GM18907 (cell line): ENCODE data around the gene LDHB.
"Not testable (repeated sequence)": the region's sequence is repeated elsewhere in the genome, so short reads cannot be mapped to it uniquely, and the experiment has no call there.

Experiments
- ATAC-seq: cut with Tn5 transposase; IDR thresholded peaks from one replicate; pipeline ENCODE4 v1.9.1; 2021; ENCODE audit warnings: mild to moderate bottlenecking, moderate library complexity; ENCODE audit not compliant: unreplicated experiment

LDHB gene

GRCh38 chr12:21662122-21662792 is 4.6 kb upstream of the LDHB start:
- no peak for ATAC-seq

- ATAC-seq = not testable (repeated sequence)
Measured at GRCh38 chr12:21661396-21662093, 3.9 kb upstream of the LDHB start.

GRCh38 chr12:21659383-21659782 is 1.7 kb upstream of the LDHB start:
- ATAC-seq = no peak

GRCh38 chr12:21656905-21657325 is 727 bp downstream of the LDHB start:
- ATAC-seq = peak; percentile 38

- no peak for ATAC-seq
Measured at GRCh38 chr12:21655591-21655990, 2.1 kb downstream of the LDHB start.

GRCh38 chr12:21651821-21652220 is 5.8 kb downstream of the LDHB start:
- ATAC-seq = no peak

GRCh38 chr12:21650997-21651396 is 6.6 kb downstream of the LDHB start:
- ATAC-seq = no peak

GRCh38 chr12:21649034-21649433 is 8.6 kb downstream of the LDHB start:
- no peak for ATAC-seq

- no peak for ATAC-seq
Measured at GRCh38 chr12:21648378-21648777, 9.3 kb downstream of the LDHB start.

- no peak for ATAC-seq
Measured at GRCh38 chr12:21647179-21647578, 10.5 kb downstream of the LDHB start.

- not testable (repeated sequence) for ATAC-seq
Measured at GRCh38 chr12:21645041-21645500, 12.6 kb downstream of the LDHB start.

GRCh38 chr12:21644516-21644915 is 13.1 kb downstream of the LDHB start:
- no peak for ATAC-seq

- no peak for ATAC-seq
Measured at GRCh38 chr12:21643758-21644157, 13.9 kb downstream of the LDHB start.

GRCh38 chr12:21642707-21643389 is 14.8 kb downstream of the LDHB start:
- ATAC-seq = no peak

GRCh38 chr12:21638054-21638891 is 19.4 kb downstream of the LDHB start:
- no peak for ATAC-seq

- ATAC-seq = no peak
Measured at GRCh38 chr12:21634245-21634644, 23.4 kb downstream of the LDHB start.

- ATAC-seq = peak; percentile 50
Measured at GRCh38 chr12:21631367-21631766, 26.3 kb downstream of the LDHB start.

- no peak for ATAC-seq
Measured at GRCh38 chr12:21627924-21628323, 29.7 kb downstream of the LDHB start.

- ATAC-seq = no peak
Measured at GRCh38 chr12:21618566-21618965, 39.1 kb downstream of the LDHB start.

- ATAC-seq = no peak
Measured at GRCh38 chr12:21617030-21617429, 40.6 kb downstream of the LDHB start.

GRCh38 chr12:21615431-21615830 is 42.2 kb downstream of the LDHB start:
- no peak for ATAC-seq
